ENCODE results near the gene HLA-A.

- TF ChIP-seq CTCF (IDR thresholded peaks at IDR 0.05) (no peak), POLR2A (IDR thresholded peaks at IDR 0.05) (no peak)
Observed at GRCh38 chr6:29965563-29965872, 23.2 kb downstream of the HLA-A start.

Measured in adrenal gland (tissue), 5 donors.